Left colon (tissue), 2 donors: Measurements from ENCODE around the gene MYH14. TPM values are rescaled to one million over a fixed set of nuclear protein-coding genes. Genes with fewer than 3 reads are reported as not detected.
"Not testable (repeated sequence)": the region's sequence is repeated elsewhere in the genome, so short reads cannot be mapped to it uniquely, and the experiment has no call there.

Experiments used
- ATAC-seq: fragments of 200-7000 bp; cut with Tn5 transposase; one replicate; pipeline ENCODE4 v1.9.1; 2020; ENCODE audit warnings: mild to moderate bottlenecking, moderate library complexity
- DNase-seq, 2 donors: peaks; one replicate each; pipeline ENCODE4 v3.0.0-alpha.2; 2020
- intact Hi-C, 2 donors: fragments of 100-400 bp; cut with DNase I in 1 of 2; cut with micrococcal nuclease in 1 of 2; formaldehyde crosslinking; loops; one replicate each; pipeline versions ENCODE4 v1.11.2 to v1.14.0; 2022; cut with DNase I, micrococcal nuclease
- total RNA-seq, 2 donors: library from RNA; stranded (reverse); fragmentation: NEBNext Ultra II Directional; extraction: Animal tissue kit (Norgen Biotek cat#: 25700); gene quantifications; one replicate each; pipeline ENCODE4 v1.2.1, GENCODE V29; 2021
- donor health status: DM: no; HTN: no; CAD: no.
- donor health status: DM: yes; HTN: yes; CAD: no.

The MYH14 gene
- total RNA-seq, 2 donors from 2014 or later: 455 to 653 TPM

DNA sequence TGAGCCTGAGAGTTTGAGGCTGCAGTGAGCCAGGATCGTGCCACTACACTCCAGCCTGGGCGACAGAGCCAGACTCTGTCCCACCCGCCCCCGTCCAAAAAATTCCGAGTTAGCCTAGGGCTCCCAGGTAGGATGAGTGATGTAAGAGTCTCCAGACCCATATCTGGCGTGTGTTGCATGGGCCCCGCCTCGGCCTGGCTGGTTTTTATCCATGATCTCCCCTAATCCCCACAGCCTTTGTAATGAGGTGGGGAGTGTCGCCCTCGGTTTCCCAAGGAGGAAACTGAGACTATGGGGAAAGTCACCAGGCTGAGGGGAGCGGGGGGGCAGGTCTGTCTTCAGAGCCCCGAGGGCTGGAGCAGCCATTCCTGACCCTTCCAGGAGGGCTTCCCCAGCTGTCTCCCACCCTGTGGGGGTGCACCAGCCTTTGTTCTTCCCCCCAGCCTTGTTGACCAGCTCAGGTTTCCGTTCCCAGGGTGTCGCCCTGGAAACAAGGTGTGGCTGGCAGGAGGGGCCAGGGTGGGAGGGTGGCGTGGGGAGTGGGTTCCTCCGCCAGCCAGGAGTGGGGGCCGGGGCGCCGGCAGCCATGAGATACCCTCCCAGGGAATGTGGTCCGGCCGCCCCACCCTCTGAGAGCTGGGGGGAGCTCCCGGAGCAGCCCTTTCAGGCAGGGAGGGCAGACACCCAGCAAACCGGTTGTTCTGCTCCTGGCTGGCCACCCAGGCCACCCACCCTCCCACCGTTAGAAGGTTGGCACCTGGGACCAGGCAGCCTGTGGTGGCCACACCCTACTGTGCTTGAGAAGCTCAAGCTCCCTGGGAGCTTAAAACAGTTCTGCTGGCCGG is 11.5 kb downstream of the MYH14 start:
- peak; percentile 96 for ATAC-seq
- intact Hi-C loops: no loop called here
- DNase-seq: peak; percentile 81 to 89

DNA sequence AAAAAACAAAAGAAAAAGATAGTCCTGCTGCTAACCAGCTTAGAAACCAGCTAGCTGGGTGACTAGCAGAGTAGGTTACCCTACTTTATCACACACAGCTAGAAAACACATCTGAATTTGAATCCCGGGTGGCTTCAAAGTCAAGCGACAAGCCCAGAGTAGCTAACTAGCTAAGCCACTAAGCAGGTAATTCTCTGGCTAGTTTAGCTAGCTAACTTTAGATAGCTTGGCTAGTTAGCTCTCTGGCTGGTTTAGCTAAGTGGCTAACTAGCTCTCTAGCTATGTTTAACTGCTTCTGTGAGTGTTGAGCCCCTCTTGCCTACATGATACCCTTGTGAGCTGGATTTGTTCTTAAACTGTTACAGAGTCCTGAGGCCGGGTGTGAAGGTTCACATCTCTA is 12.4 kb downstream of the MYH14 start:
- ATAC-seq (no peak), DNase-seq (no peak)
- intact Hi-C loops: no loop called here

DNA sequence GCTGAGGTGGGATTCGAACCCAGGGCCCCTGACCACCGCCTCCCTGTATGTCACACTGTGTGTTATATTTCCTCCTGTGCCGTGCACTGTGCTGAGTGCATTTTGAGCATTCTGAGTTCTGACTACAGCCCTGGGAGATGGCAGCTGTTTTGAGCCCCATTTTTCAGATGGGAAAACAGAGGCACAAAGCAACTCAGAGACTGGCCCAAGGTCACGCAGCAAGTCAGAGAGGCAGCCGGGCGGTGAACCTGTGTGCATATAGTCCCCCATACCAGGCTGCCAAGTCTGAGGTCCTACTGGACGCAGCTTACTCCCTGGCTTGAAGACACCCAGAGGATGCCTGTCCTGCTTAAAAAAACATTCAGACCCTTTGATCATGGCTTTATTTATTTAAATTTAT is 17.7 kb downstream of the MYH14 start:
- DNase-seq (no peak), ATAC-seq (no peak)
- intact Hi-C loops: no loop called here

DNA sequence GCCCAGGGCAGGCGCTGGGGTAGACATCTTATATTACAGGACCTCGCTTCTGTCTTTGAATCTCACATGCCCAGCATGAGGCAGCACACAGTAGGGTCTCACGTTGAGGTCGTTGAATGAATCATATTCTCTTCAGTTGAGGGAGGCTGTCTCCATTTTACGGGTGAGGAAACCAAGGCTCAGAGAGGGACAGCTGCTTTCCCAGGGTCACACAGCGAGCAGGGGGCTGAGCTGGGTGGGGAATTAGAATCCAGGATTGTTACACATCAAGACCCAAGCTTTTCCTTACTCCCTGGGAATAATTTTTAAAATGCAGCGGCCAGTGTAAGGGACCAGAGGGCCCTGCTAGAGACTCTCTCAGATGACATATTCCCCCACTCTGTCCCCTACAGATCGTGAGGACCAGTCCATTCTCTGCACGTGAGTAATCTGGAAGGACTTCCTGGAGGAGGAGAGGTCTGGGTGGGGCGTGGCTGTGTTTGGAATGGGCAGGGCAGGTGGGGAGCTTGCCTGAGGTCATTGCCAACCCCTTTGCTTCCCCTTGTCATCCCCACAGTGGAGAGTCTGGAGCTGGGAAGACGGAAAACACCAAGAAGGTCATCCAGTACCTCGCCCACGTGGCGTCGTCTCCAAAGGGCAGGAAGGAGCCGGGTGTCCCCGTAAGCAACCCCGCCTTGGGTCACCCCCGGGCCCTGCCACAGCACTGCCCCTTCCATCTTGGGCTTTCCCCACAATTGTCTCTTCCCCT is 19.4 kb downstream of the MYH14 start:
- intact Hi-C loops: no loop called here
- DNase-seq: no peak
- peak; percentile 40 for ATAC-seq

DNA sequence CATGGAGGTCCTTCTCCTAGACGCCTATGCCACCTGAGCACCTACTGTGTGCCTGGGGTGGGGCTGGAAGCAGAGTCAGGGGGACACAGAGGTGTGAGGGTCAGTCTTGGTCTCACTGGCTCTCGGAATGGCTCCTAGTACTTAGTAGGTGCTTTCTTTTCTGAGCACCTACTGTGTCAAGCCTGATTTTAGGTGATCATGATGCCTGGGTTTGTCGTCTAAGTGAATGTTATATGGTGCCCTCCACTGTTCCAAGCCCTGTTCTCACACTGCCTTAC is 20.0 kb downstream of the MYH14 start:
- no peak for DNase-seq
- intact Hi-C loops: no loop called here
- no peak for ATAC-seq

DNA sequence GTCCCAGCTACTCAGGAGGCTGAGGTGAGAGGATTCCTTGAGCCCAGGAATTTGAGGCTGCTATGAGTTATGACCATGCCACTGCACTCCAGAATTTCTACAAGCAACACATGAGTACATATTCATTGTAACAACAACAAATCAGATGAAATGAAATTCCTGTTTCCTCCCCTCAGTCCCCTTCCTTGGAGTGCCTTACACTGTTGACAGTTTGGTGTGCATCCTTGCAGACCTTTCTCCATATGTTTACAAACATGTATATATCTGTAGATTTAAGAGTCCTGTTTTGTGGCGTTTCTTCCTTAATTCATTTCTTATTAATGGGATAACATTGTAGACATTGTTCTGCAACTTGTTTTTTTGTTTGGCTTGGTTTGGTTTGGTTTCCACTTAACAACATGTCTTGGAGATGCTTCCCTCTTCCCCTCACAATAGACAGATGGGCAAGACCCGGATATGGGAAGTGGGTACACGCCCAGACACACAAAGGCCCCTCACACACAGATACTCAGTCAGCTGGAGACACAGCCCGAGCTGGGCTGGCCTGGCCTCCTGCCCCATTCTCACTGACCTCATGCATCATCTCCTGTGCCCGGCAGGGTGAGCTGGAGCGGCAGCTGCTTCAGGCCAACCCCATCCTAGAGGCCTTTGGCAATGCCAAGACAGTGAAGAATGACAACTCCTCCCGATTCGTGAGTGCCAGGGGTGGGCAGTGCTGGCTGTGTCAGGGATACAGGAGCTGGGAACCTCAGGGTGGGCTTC is 21.7 kb downstream of the MYH14 start:
- DNase-seq (no peak), ATAC-seq (no peak)
- intact Hi-C loops: no loop called here

DNA sequence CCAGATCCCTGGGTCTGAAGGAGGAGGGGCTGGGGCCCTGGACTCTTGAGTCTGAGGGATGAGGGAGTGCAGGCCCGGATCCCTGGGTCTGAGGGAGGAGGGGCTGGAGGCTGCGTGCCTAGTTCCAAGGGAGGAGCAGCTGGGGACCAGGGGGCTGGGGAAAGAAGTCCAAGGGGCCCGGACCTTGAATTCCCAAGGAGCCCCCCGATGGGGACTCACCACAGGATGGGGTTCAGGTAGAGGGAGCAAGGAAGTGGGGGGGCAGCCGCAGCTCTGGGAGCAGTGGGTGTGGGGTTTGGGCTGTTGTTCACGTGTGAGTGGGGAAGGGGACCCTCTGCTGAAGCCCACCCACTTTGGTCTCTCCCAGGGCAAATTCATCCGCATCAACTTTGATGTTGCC is 23.1 kb downstream of the MYH14 start:
- ATAC-seq (no peak), DNase-seq (no peak)
- intact Hi-C loops: no loop called here

DNA sequence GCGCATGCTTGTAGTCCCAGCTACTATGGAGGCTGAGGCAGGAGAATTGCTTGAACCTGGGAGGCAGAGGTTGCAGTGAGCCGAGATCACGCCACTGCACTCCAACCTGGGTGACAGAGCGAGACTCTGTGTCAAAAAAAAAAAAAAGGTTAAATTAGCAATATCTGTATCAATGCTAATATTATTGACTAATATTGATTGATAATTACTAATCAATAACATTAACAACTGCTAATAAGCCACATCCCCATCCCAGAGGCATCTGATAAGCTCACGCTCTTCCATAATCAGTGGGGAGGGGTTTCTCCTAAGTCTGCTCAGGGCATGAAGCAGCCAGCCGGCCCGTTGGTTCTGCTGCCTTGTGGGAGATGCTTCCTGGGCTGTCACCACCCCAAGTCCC is 24.7 kb downstream of the MYH14 start:
- intact Hi-C loops, ATAC-seq, DNase-seq: not testable (repeated sequence)

DNA sequence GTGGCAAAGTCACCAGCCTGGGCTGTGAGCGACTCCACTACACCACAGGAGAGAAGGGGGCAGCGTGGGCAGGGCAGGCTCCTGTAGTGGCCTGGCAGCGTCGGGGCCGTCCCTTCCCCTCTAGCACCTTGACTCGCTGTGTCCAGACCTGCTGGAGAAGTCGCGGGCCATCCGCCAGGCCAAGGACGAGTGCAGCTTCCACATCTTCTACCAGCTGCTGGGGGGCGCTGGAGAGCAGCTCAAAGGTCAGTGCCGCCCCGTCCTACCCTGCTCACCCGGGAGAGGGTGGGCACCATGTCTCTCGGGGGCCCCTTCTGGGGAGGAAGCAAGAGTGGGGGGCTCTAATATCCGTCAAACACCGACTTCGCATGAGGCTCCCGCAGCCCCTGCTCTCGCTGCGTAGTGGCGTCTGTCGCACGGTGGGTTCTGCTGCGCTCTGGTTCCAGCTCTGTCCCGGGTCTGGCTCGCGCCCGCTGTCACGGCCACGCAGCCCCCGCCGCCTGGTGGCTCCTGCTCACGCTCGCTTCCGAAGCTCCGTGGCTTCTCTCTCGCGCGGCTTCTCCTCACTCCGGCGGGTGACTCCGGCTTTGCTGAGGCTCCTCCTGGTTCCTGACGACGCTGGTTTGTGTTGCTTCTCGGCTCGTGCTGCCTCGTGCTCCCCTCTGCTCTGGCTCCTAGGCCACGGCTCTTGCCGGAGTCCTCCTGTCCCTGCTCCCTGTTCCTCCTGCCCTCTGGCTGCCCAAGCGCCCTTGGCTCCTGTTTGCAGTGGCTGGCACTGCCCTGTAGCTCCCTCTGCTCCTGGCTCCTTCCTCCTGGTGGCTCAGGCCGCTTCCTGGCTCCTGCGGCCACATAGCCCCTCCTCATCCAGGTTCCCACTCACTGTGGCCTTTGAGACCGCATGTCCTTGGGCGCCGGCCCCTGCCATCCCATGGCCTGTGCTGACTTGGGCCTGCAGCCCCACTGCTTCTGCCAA is 27.2 kb downstream of the MYH14 start:
- no peak for DNase-seq
- peak; percentile 12 for ATAC-seq
- intact Hi-C loops: no loop called here

DNA sequence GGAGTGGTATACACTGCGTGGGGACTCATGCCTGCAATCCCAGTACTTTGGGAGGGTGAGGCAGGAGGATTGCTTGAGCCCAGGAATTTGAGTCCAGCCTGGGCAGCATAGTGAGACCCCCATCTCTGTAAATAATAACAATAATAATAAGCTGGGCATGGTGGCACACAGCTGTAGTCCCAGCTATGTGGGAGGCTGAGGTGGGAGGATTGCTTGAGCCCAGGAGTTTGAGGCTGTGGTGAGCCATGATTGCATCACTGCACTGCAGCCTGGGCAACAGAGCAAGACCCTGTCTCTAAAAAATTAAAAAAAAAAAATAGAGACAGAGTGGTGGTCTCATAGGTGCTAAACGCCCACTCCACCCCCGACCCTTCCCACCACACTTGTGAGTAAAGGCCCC is 28.0 kb downstream of the MYH14 start:
- ATAC-seq, DNase-seq, intact Hi-C loops: not testable (repeated sequence)

DNA sequence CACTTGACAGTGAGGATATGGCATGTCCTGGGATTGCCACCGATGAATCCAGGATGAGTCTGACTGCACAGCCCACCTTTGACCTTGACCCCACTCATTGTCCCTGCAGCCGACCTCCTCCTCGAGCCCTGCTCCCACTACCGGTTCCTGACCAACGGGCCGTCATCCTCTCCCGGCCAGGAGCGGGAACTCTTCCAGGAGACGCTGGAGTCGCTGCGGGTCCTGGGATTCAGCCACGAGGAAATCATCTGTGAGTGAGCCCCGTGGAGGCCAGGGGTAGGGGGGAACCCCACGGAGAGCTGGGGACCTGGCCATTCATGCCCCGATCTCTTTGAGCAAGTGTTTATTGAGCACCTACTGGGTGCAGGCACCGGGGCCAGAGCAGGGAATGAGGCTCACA is 28.4 kb downstream of the MYH14 start:
- no peak for ATAC-seq
- intact Hi-C loops: no loop called here
- no peak for DNase-seq

DNA sequence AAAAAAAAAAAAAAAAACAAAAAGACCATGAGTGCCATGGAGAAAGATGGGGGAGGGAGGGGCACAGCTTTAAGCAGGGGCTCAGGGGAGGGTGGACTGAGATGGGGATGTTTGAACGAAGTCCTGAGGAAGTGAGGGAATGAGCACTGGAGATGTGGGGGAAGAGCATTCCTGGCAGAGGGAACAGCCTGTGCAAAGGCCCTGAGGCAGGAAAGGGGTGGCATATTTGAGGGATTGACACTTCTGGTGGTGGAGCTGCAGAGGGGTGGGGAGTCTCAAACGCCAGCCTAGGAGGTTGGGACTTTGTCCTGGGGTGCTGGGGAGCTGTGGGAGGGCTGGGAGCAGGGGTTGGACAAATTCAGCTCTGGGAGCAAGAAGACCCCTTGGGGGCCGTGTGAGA is 29.2 kb downstream of the MYH14 start:
- intact Hi-C loops: no loop called here
- ATAC-seq (no peak), DNase-seq (no peak)

DNA sequence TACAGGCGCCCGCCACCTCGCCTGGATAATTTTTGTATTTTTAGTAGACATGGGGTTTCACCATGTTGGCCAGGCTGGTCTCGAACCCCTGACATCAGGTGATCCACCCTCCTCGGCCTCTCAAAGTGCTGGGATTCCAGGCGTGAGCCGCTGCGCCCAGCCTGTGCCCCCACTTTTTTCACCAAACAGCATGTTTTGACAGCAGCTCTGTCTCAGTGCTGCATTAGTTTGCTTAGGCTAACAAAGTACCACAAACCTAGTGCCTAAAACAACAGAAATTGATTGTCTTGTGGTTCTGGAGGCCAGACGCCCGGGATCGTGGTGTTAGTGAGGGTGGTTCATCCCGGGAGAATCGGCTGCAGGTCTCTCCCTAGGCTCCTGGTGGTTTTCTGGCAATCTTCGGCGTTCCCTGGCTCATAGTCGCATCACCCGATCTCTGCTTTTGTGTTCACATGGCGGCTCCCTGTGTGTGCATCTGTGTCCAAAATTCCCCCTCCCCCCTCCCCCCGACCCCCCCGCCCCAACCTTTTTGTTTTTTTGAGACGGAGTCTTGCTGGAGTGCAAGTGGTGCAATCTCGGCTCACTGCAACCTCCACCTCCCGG is 30.0 kb downstream of the MYH14 start:
- DNase-seq (no peak), ATAC-seq (no peak)
- intact Hi-C loops: no loop called here

DNA sequence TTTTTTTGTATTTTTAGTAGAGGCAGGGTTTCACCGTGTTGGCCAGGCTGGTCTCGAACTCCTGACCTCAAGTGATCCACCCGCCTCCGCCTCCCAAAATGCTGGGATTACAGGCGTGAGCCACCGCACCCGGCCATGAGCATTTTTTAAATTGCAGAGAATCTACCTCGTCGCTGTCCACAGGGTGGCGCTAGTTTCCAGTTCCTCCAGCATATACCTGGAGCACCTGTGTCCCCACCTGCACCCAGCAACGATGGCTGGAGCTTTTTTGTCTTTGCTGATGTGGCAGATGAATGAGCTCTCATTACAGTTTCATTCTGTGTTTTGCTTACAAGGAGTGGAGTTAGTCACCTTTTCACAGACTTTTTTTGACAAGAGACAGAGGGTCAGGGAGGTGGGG is 34.1 kb downstream of the MYH14 start:
- intact Hi-C loops: not testable (repeated sequence)
- ATAC-seq (peak; percentile 35), DNase-seq (peak in 1 of 2 donors; percentile 44)

DNA sequence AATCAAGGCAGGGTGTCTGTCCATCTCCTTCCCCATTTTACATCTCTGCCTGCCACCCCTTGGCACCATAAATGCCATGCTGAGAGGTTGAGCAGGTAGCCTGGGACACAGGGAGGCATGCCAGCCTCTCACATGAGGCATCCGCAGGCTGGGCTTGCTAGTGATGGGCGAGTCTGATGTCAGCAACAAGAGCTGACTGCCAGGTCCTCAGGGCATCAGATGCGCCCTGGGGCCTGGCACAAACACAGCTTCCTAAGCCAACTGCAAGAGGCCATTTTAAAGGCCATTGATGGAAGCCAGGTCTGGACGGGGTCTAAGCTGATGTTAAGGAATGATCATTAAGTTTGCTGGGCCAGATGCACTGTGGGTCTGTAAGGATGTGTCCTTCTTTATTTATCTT is 34.6 kb downstream of the MYH14 start:
- DNase-seq (no peak), ATAC-seq (no peak)
- intact Hi-C loops: no loop called here

DNA sequence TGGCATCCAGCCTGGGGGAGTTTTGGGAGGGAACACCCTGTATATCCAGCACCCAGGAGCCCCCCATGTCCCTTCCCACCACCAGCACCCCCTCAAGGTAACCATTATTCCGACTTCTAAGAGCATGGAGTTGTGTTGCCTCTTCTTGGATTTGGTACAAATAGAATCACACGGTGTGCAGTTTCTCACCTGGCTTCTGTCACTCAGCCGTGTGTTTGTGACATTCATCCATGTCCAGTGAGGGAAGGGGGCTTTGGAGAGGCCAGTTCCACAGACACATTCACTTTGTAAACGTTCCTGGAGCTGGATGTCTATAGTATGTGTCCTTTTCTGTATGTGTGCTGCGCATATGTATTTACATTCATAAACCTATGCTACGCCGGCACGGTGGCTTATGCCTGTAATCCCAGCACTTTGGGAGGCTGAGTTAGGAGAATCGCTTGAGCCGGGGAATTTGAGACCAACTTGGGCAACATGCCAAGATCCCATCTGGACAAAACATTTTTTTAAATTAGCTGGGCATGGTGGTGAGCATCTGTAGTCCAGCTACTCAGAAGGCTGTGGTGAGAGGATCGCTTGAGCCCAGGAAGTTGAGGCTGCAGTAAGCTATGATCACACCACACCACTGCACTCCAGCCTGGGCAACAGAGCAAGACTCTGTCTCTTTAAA is 36.6 kb downstream of the MYH14 start:
- DNase-seq: no peak
- intact Hi-C loops: no loop called here

DNA sequence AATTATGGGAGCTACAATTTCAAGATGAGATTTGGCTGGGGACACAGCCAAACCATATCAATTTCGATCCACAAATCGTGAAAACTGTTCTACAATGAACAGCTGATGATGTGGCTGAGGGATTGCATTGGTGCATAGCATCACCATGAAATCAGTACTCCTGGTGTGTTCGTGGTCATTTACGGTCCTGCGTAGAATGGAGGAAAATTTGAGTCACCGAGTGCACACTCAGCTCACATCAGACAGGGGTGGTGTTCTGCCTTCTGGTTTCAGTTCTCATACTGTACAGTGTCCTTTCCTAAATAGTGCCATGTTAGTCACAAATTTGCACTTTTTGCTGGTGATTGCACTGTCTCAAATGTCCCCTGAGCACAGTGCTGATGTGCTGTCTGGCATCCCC is 39.2 kb downstream of the MYH14 start:
- ATAC-seq (no peak), DNase-seq (no peak)
- intact Hi-C loops: no loop called here

More for the DNA sequence above, 36.6 kb downstream of the MYH14 start:
- no peak for ATAC-seq

DNA sequence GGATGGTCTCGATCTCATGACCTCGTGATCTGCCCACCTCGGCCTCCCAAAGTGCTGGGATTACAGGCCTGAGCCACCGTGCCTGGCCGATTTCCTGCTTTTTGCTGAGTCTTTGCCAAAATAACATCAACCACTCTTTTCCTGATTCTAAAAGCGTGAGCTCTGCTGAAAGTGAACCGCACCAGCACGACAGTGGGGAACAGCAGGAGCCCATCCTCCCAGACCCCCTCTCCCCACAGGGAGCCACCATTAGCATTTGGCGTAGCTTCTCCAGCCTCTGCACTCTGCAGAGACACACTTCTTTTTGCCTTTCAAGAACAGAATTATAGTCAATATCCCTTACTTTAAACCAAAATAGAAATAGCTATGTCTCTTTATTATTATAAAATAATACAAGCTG is 41.3 kb downstream of the MYH14 start:
- intact Hi-C loops: no loop called here
- DNase-seq (no peak), ATAC-seq (no peak)
